Endodermal cell (in vitro differentiated cells): ENCODE data around the gene CNTNAP5. TPM values are rescaled to one million over a fixed set of nuclear protein-coding genes. Genes with fewer than 3 reads are reported as not detected.

ENCODE experiments used
- DNase-seq: peaks from one replicate; pipeline ENCODE4 v3.0.0-alpha.2; 2017
- H3K27ac ChIP-seq: 2 replicates; pipeline ENCODE4 v1.5.1; 2013; ENCODE audit warnings: mild to moderate bottlenecking, low read depth, low read length, moderate library complexity
- H3K27me3 ChIP-seq: 2 replicates; pipeline ENCODE4 v1.6.1; 2013; ENCODE audit warnings: mild to moderate bottlenecking, low read length, moderate library complexity; ENCODE audit not compliant: insufficient read depth, control insufficient read depth, poor library complexity, severe bottlenecking
- H3K36me3 ChIP-seq: 2 replicates; pipeline ENCODE4 v1.7.0; 2013; ENCODE audit warnings: mild to moderate bottlenecking, low read length, moderate library complexity; ENCODE audit not compliant: control insufficient read depth, insufficient read depth
- H3K4me1 ChIP-seq: one replicate; pipeline ENCODE4 v1.7.0; 2013; ENCODE audit warnings: low read length; ENCODE audit not compliant: control insufficient read depth, insufficient read depth
- H3K4me3 ChIP-seq: 2 replicates; pipeline ENCODE4 v1.5.1; 2013; ENCODE audit warnings: mild to moderate bottlenecking, low read length, moderate library complexity
- H3K9ac ChIP-seq: 2 replicates; pipeline ENCODE4 v1.6.1; 2013; ENCODE audit warnings: mild to moderate bottlenecking, low read length, moderate library complexity; ENCODE audit not compliant: poor library complexity, severe bottlenecking; ENCODE audit errors: extremely low read depth
- H3K9me3 ChIP-seq: 2 replicates; pipeline ENCODE4 v1.6.1; 2013; ENCODE audit warnings: mild to moderate bottlenecking, low read length, moderate library complexity; ENCODE audit not compliant: control insufficient read depth
- H3K27ac Mint-ChIP-seq: 2 replicates; pipeline ENCODE4 v1.8.0; 2020; ENCODE audit warnings: mixed read lengths
- H3K27me3 Mint-ChIP-seq: 2 replicates; pipeline ENCODE4 v1.8.0; 2021; ENCODE audit warnings: mild to moderate bottlenecking, mixed read lengths; ENCODE audit not compliant: insufficient read depth
- H3K36me3 Mint-ChIP-seq: 2 replicates; pipeline ENCODE4 v1.8.0; 2020; ENCODE audit warnings: low read depth, mixed read lengths
- H3K4me1 Mint-ChIP-seq: 2 replicates; pipeline ENCODE4 v1.8.0; 2020; ENCODE audit warnings: mixed read lengths
- H3K4me3 Mint-ChIP-seq: 2 replicates; pipeline ENCODE4 v1.8.0; 2020; ENCODE audit warnings: mild to moderate bottlenecking, moderate library complexity, mixed read lengths
- H3K9me3 Mint-ChIP-seq: 2 replicates; pipeline ENCODE4 v1.8.0; 2020; ENCODE audit warnings: mild to moderate bottlenecking, mixed read lengths
- CTCF ChIP-seq: fragments of 200-600 bp; sonication (generic); conservative IDR thresholded peaks from 2 replicates; pipeline ENCODE4 v1.5.0; 2021; ENCODE audit warnings: antibody characterized with exemption, mild to moderate bottlenecking
- WGBS, 2 experiments: methylation state at CpG; one replicate each; pipeline versions ENCODE4 v1.1.5 to v1.1.7; 2013; ENCODE audit warnings: missing lambda C conversion rate in 2 of 2, mixed read lengths in 1 of 2; ENCODE audit not compliant: insufficient coverage in 1 of 2, insufficient read length in 1 of 2; 5-methylcytosine and 5-hydroxymethylcytosine counted together
- total RNA-seq, 2 donors: library from RNA; stranded (reverse); fragmentation: NEBNext Ultra II Directional in 1 of 2; extraction: Animal tissue kit (Norgen Biotek cat#: 25700) in 1 of 2; gene quantifications; 2 replicates in 1 of 2; 3 replicates in 1 of 2; pipeline ENCODE4 v1.2.1, GENCODE V29; 2021

The CNTNAP5 gene
- total RNA-seq, 2 donors from 2014 or later: 0.70 to 4.4 TPM

- peak overlapping the region; percentile 16 for H3K4me3 ChIP-seq
- H3K27me3 Mint-ChIP-seq: no peaks in the 10 kb centered on the region
- H3K9me3 Mint-ChIP-seq: peaks cover 9% of the 10 kb centered on the region
- peaks cover 5% of the 10 kb centered on the region for H3K4me1 ChIP-seq
- H3K4me1 Mint-ChIP-seq: peaks cover 22% of the 10 kb centered on the region
- no peak for TF ChIP-seq CTCF
- peaks cover 12% of the 10 kb centered on the region for H3K9me3 ChIP-seq
- H3K4me3 Mint-ChIP-seq: no peak overlapping the region
- no peak for DNase-seq
- no peak overlapping the region for H3K27ac Mint-ChIP-seq
- no peaks in the 10 kb centered on the region for H3K36me3 Mint-ChIP-seq
- no peak overlapping the region for H3K27ac ChIP-seq
- no peaks in the 10 kb centered on the region for H3K36me3 ChIP-seq
- H3K9ac ChIP-seq: no peak overlapping the region
- no peaks in the 10 kb centered on the region for H3K27me3 ChIP-seq
These were observed 41.7 kb downstream of the CNTNAP5 start for GRCh38 chr2:124066776-124067175.

- peaks cover 18% of the 10 kb centered on the region for H3K4me1 Mint-ChIP-seq
- Histone ChIP-seq H3K36me3 (no peaks in the 10 kb centered on the region), H3K4me1 (peaks cover 10% of the 10 kb centered on the region), H3K27me3 (no peaks in the 10 kb centered on the region), H3K9me3 (peaks cover 5% of the 10 kb centered on the region), H3K27ac (no peak overlapping the region), H3K9ac (no peak overlapping the region), H3K4me3 (no peak overlapping the region)
- no peak overlapping the region for H3K27ac Mint-ChIP-seq
- no peak for TF ChIP-seq CTCF
- DNase-seq: no peak
- peaks cover under 1% of the 10 kb centered on the region for H3K27me3 Mint-ChIP-seq
- no peak overlapping the region for H3K4me3 Mint-ChIP-seq
- H3K36me3 Mint-ChIP-seq: no peaks in the 10 kb centered on the region
- no peaks in the 10 kb centered on the region for H3K9me3 Mint-ChIP-seq
- 90 to 95% methylated on average over 2 of the region's 2 CpGs for WGBS, 2 experiments
These were observed 54.0 kb downstream of the CNTNAP5 start for GRCh38 chr2:124079045-124079444.

GRCh38 chr2:124080281-124081153 lies 55.4 kb downstream of the CNTNAP5 start:
- no peaks in the 10 kb centered on the region for H3K9me3 Mint-ChIP-seq
- no peaks in the 10 kb centered on the region for H3K36me3 Mint-ChIP-seq
- DNase-seq: no peak
- H3K36me3 ChIP-seq: no peaks in the 10 kb centered on the region
- no peak overlapping the region for H3K4me3 ChIP-seq
- no peak overlapping the region for H3K27ac ChIP-seq
- H3K27me3 ChIP-seq: no peaks in the 10 kb centered on the region
- no peaks in the 10 kb centered on the region for H3K27me3 Mint-ChIP-seq
- TF ChIP-seq CTCF: no peak
- whole genome bisulfite sequencing, 2 experiments: 93 to 100% methylated on average over 2 to 6 of the region's 6 CpGs
- H3K9ac ChIP-seq: no peak overlapping the region
- peaks cover 10% of the 10 kb centered on the region for H3K4me1 ChIP-seq
- H3K9me3 ChIP-seq: peaks cover 8% of the 10 kb centered on the region
- H3K4me1 Mint-ChIP-seq: peaks cover 18% of the 10 kb centered on the region
- no peak overlapping the region for H3K4me3 Mint-ChIP-seq
- H3K27ac Mint-ChIP-seq: no peak overlapping the region
